ENCODE data around the gene CORO6.

The CORO6 gene

GRCh38 chr17:29590411-29591145 lies 32.1 kb downstream of the CORO6 start:
- DNase-seq (ENCODE audit: low spot score) = no peak

- DNase-seq (ENCODE audit: low spot score) = peak; percentile 81
Measured at GRCh38 chr17:29589524-29590410, 32.9 kb downstream of the CORO6 start, which contains the start of gene GIT1. Gene GIT1 (minus strand): TSS chr17:29589648. CDS start chr17:29589378, 270 bp downstream.

GRCh38 chr17:29588562-29589411 lies 33.9 kb downstream of the CORO6 start:
- DNase-seq (ENCODE audit: low spot score) = no peak

GRCh38 chr17:29588017-29588561 lies 34.6 kb downstream of the CORO6 start:
- no peak for DNase-seq (ENCODE audit: low spot score)

GRCh38 chr17:29587591-29587990 lies 35.1 kb downstream of the CORO6 start:
- DNase-seq (ENCODE audit: low spot score) = no peak

- no peak for DNase-seq (ENCODE audit: low spot score)
Measured at GRCh38 chr17:29586676-29587469, 35.8 kb downstream of the CORO6 start.

- DNase-seq (ENCODE audit: low spot score) = no peak
Measured at GRCh38 chr17:29585080-29585751, 37.5 kb downstream of the CORO6 start.

- DNase-seq (ENCODE audit: low spot score) = no peak
Measured at GRCh38 chr17:29584452-29585079, 38.1 kb downstream of the CORO6 start.

- DNase-seq (ENCODE audit: low spot score) = no peak
Measured at GRCh38 chr17:29583324-29584248, 39.1 kb downstream of the CORO6 start.

GRCh38 chr17:29582772-29583171 lies 39.9 kb downstream of the CORO6 start:
- DNase-seq (ENCODE audit: low spot score) = no peak

GRCh38 chr17:29582254-29582765 lies 40.4 kb downstream of the CORO6 start:
- no peak for DNase-seq (ENCODE audit: low spot score)

GRCh38 chr17:29581583-29582253 lies 41.0 kb downstream of the CORO6 start:
- no peak for DNase-seq (ENCODE audit: low spot score)

- peak; percentile 91 for DNase-seq (ENCODE audit: low spot score)
Measured at GRCh38 chr17:29579866-29580771, 42.6 kb downstream of the CORO6 start.

GRCh38 chr17:29578626-29579485 lies 43.9 kb downstream of the CORO6 start:
- no peak for DNase-seq (ENCODE audit: low spot score)

GRCh38 chr17:29577385-29578211 lies 45.1 kb downstream of the CORO6 start:
- no peak for DNase-seq (ENCODE audit: low spot score)

All from activated CD4-positive, alpha-beta T cell treated with anti-CD3 and anti-CD28 coated beads, Interleukin-2, Interleukin-4, amounts not matched to agents 100 ng/mL and 50 ng/mL, durations not matched to agents 16 hours and 8 hours (primary cell).